Coronary artery (tissue), 2 donors: ENCODE measurements around the gene COL6A1.

Experiments
- DNase-seq: peaks from one replicate; pipeline ENCODE4 v3.0.0-alpha.2; 2017; ENCODE audit warnings: low spot score
- H3K27ac ChIP-seq, 2 donors: fragments of 200-600 bp; sonication (generic); one replicate each; pipeline ENCODE4 v1.5.1; 2016 to 2019
- H3K4me3 ChIP-seq: fragments of 200-600 bp; sonication (generic); 2 replicates; pipeline ENCODE4 v1.5.1; 2016; ENCODE audit warnings: mild to moderate bottlenecking, moderate library complexity
- TF ChIP-seq, protein P1 (sequence below): fragments of 200-600 bp; sonication (generic); IDR thresholded peaks from one replicate; pipeline ENCODE4 v1.5.1; 2019; ENCODE audit warnings: antibody characterized with exemption

The COL6A1 gene

DNA sequence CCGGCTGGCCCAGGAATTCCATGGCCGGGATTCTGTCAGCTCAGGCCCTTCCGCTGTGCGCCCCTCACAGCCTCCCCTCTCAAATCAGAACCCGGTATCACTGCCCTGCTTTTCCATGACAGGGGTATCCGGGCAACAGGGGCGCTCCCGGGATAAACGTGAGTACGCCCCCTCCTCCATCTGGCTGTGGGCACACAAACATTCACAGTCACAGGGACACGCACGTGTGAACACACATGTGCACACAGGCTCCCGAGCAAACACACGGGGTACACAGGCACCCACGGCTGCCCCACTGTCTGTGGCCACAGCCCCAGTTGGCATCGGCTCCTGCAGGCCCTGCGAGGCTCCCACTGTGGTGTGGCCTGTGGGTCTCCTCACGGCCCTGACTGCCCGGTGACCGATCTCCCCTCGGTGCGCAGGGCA lies 16.7 kb downstream of the COL6A1 start:
- DNase-seq = no peak
- no peak overlapping the region for H3K4me3 ChIP-seq
- peak overlapping the region in 1 of 2 donors; percentile 41 for H3K27ac ChIP-seq
- TF ChIP-seq, protein P1, sequence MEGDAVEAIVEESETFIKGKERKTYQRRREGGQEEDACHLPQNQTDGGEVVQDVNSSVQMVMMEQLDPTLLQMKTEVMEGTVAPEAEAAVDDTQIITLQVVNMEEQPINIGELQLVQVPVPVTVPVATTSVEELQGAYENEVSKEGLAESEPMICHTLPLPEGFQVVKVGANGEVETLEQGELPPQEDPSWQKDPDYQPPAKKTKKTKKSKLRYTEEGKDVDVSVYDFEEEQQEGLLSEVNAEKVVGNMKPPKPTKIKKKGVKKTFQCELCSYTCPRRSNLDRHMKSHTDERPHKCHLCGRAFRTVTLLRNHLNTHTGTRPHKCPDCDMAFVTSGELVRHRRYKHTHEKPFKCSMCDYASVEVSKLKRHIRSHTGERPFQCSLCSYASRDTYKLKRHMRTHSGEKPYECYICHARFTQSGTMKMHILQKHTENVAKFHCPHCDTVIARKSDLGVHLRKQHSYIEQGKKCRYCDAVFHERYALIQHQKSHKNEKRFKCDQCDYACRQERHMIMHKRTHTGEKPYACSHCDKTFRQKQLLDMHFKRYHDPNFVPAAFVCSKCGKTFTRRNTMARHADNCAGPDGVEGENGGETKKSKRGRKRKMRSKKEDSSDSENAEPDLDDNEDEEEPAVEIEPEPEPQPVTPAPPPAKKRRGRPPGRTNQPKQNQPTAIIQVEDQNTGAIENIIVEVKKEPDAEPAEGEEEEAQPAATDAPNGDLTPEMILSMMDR = no peak

DNA sequence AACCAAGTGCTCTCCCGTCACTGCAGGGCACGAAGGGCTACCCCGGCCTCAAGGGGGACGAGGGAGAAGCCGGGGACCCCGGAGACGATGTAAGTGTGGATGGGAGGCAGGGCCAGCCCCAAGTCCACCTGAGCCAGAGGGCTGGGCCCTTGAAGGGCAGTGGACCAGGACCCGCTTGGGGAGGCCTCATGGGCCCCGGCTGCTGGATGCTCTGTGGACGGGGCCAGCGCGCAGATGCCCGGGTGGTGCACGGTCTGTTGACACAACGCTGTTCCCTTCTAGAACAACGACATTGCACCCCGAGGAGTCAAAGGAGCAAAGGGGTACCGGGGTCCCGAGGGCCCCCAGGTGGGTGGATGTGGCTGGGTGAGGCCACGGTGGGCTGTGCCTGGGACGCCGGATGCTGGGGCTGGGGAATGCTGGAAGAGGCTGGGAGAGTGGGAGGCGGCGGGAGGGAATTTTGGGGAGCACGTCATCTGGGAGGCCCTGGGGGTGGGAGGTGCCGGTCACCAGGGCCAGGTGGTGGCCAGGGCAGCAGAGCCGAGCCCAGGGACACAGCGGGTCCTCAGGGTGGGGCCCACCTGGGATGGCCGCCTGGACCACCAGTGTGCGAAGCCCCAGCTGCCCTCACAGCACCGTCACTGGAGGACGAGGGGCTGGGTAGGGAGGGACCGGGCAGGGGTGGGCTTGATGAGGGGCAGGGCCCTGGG lies 17.5 kb downstream of the COL6A1 start:
- no peak for DNase-seq
- TF ChIP-seq, protein P1 = no peak
- no peak overlapping the region for H3K4me3 ChIP-seq
- peak overlapping the region in 1 of 2 donors; percentile 37 for H3K27ac ChIP-seq

DNA sequence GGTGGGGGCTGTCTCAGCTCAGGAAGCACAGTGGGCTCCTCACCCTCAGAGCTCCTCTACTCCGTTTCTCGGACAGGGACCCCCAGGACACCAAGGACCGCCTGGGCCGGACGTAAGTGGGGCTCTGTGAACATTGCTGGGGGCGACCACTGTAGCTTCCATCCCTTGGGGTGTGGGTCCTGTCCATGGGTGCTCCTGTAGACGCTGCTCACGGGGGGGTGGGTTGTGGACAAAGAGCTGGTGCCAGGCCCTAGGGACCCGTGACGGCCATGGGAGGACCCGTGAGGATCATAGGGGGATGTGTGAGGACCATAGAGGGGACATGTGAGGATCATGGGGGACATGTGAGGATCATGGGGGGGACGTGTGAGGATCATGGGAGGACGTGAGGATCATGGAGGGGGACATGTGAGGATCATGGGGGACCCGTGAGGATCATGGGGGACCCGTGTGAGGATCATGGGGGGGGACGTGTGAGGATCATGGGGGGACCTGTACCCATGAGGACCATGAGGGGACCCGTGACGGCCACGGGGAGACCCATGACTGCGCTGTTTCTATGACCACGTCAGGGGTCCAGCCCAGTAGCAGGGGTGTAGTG lies 18.1 kb downstream of the COL6A1 start:
- TF ChIP-seq, protein P1 = no peak
- Histone ChIP-seq H3K4me3 (no peak overlapping the region), H3K27ac (peak overlapping the region in 1 of 2 donors; percentile 51)
- DNase-seq = peak; percentile 67

DNA sequence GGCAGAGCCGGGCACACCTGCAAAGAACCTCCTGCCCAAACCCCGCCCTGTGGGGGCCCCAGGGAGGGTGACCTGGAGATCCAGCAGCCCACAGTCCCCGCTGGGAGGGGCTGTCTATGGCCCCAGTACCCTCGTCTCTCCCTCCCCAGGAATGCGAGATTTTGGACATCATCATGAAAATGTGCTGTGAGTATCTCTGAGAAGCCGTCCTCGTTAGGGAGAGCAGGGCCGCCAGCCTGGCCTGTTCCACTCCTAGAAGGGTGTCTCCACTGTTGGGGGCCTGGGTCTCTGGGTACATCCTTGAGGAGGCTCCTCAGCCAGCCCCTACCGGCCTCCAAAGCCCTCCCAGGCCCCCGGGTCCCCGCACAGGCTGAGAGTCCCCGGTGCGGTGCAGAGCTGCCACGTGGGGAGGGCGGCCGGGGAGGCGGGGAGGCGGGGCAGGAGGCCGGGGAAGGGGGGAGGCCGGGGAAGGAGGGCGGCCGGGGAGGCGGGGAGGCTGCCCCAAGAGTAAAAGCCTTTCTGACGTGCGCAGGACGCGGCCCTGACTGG lies 18.7 kb downstream of the COL6A1 start:
- Histone ChIP-seq H3K27ac (peak overlapping the region in 1 of 2 donors; percentile 51), H3K4me3 (no peak overlapping the region)
- TF ChIP-seq, protein P1 = no peak
- DNase-seq = peak; percentile 71

DNA sequence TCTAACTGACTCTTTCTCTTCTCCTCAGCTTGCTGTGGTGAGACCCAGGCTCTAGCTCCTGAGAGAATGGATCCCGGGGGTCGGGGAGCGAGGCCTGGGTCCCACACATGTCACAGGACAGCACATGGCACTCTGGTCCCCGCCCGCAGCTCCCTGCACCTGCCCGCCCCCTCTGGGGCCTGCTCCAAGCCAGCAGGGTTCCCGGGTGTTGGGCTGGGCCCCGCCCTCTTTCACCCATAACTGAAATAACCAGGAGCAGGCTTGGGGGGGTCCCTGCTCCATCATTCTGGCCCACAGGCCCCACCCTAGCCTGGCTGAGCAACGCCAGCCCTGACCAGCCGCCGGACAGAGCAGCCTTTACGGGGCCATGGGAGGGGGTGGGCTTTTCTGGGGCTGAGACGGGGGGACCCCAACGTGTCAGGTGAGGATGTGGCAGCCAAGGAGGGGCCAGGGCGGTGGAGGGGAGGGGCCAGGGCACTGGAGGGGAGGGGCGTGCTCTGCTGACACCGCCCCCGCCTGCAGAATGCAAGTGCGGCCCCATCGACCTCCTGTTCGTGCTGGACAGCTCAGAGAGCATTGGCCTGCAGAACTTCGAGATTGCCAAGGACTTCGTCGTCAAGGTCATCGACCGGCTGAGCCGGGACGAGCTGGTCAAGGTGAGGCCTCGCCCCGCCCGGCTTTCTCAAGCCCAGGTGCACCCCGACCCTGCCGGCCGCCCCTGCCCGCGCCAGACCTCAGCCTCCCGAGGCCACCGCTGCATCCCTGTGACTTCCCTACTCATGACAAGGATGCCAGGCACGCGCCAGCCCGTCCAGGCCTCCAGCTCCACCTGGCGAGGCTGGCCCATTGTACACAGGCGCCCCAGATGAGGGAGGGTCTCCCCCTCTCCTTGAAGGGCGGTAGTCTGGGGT lies 19.4 kb downstream of the COL6A1 start:
- no peak overlapping the region for H3K4me3 ChIP-seq
- peak overlapping the region in 1 of 2 donors; percentile 51 for H3K27ac ChIP-seq
- peak; percentile 75 for DNase-seq
- TF ChIP-seq, protein P1 = no peak

DNA sequence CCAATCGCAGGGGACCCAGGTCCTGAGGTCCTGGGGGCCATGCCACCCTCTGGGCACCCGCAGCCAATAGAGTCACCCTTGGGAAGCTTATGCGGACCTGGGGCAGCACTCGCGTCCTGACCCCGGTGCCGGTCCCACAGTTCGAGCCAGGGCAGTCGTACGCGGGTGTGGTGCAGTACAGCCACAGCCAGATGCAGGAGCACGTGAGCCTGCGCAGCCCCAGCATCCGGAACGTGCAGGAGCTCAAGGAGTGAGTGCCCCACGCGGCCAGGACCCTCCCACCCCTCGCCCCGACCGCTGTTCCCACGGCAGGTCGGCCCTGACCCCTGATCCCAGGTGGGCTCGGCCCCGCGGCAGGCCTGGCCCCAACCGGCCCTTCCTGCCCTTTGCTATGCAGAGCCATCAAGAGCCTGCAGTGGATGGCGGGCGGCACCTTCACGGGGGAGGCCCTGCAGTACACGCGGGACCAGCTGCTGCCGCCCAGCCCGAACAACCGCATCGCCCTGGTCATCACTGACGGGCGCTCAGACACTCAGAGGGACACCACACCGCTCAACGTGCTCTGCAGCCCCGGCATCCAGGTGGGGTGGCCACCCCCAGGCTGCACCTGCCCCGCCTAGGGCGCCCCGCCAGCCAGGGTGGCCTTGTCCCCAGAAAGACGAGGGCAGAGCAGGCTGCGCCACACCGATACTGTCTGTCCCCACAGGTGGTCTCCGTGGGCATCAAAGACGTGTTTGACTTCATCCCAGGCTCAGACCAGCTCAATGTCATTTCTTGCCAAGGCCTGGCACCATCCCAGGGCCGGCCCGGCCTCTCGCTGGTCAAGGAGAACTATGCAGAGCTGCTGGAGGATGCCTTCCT lies 20.5 kb downstream of the COL6A1 start:
- no peak overlapping the region for H3K27ac ChIP-seq
- TF ChIP-seq, protein P1 = no peak
- no peak for DNase-seq
- no peak overlapping the region for H3K4me3 ChIP-seq
